ENCODE data around the gene WDR64.

Gene WDR64

DNA sequence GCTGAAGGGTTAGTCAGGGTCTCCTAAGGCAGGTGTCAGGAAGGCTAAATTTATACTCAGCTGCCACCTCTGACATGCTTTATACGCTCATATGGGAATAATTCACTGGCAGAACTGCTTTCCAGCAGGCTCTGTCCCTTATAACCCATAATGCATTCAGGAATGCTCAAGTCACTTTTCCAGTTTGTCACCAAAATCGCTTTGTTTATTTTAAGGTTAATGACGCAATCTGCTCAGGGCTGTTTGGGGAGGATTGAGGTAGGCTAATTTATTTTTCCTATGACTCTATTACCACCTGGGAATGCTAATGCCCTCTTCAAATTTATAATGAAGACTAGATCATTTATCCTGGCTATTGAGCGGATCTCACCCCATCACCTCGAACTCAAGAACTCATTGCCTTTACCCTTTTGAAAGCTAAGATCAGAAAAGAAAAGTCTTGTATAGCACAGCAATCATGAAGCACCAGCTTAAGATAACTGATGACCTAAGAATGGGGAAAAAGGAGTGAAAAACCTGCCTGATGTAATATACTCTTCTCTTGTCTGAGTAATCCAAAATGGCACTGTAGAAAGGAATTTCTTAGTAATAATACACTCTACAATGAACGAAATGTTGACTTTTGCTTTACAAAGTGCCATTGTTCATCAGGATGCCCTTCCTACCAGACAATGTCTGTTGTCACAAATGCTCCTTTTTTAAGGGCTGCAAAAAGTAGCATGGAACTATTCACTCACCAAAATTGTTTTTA, 98.0 kb downstream of the WDR64 start:
- in situ Hi-C loops (cut with MboI; ENCODE audit: low sequenced_read_pairs, unreplicated experiment) = no loop called here
- DNase-seq (ENCODE audit: low spot score) = no peak
- TF ChIP-seq CTCF (IDR thresholded peaks at IDR 0.05; ENCODE audit: borderline replicate concordance, control extremely low read depth, extremely low read depth, insufficient read depth, missing control alignments) = no peak

DNA sequence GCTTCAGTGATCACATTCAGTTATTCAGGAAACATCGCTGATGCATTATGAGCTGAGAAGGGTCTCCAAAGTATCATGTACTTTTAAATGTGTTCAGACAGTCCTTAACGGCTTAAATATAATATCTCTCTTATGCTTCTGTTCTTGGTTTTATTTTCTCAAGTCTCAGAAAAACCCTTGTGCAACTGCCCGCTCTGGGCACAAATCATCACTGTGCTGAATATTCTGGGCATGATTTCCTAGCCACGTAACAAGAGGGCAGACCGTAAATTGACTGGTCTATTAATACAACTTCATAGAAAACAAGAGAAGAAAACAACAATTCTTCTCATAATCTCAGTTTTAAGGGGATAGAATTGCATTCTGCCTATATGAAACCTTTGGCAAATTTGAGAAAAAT, 99.4 kb downstream of the WDR64 start:
- no peak for DNase-seq (ENCODE audit: low spot score)
- in situ Hi-C loops (cut with MboI; ENCODE audit: low sequenced_read_pairs, unreplicated experiment) = no loop called here
- no peak for TF ChIP-seq CTCF (IDR thresholded peaks at IDR 0.05; ENCODE audit: borderline replicate concordance, control extremely low read depth, extremely low read depth, insufficient read depth, missing control alignments)

DNA sequence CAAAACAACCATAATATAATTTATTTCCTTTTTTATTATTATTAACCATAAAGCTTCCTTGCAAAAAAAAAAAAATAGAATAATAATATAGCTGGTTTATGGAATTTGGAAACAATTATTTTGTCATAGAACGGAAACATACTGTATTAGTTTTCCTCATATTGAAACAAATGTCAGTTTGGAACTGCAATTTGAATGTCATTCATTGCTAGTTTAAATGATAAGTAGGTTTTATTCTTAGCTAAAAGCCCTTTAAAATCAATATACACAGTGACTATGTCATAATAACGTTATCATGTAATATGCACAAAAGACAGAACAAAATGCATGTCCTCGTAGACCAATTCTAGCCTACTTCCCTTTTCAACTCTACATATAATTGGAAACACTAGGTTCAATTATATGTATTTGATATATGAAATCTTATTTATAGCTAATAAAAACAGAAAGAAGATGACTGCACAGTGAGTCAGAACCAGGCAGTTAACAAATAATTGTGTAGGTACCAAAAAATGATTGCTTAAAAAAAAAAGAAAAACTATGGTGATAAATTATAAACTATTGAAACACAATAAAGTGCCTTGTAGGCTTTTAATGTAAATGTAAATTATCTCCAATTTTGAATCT, 110.7 kb downstream of the WDR64 start:
- no peak for TF ChIP-seq CTCF (IDR thresholded peaks at IDR 0.05; ENCODE audit: borderline replicate concordance, control extremely low read depth, extremely low read depth, insufficient read depth, missing control alignments)
- no peak for DNase-seq (ENCODE audit: low spot score)
- in situ Hi-C loops (cut with MboI; ENCODE audit: low sequenced_read_pairs, unreplicated experiment) = no loop called here

DNA sequence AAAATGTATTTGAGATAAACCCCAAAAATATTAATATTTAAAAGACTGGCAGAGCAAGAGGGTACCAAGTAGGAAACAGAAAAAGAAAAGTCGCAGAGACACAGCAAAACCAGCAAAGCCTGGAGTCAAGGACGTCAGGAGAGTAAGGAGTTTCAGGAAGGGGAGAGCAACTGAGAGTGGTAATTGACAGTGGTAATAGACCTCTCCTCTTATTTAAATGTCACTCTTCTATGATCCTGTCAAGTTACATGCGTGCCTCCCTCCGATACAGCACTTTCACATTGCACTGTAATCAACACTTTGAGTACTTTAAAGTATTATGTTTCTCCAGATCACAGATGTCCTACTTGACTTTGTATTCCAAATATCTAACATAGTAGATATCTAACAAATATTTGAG, 113.3 kb downstream of the WDR64 start:
- in situ Hi-C loops (cut with MboI; ENCODE audit: low sequenced_read_pairs, unreplicated experiment) = no loop called here
- DNase-seq (ENCODE audit: low spot score) = no peak
- no peak for TF ChIP-seq CTCF (IDR thresholded peaks at IDR 0.05; ENCODE audit: borderline replicate concordance, control extremely low read depth, extremely low read depth, insufficient read depth, missing control alignments)

- TF ChIP-seq CTCF (IDR thresholded peaks at IDR 0.05; ENCODE audit: borderline replicate concordance, control extremely low read depth, extremely low read depth, insufficient read depth, missing control alignments) = no peak
- no peak for DNase-seq (ENCODE audit: low spot score)
- in situ Hi-C loops (cut with MboI; ENCODE audit: low sequenced_read_pairs, unreplicated experiment) = no loop called here
Observed at GRCh38 chr1:241767737-241768136, 115.7 kb downstream of the WDR64 start.

DNA sequence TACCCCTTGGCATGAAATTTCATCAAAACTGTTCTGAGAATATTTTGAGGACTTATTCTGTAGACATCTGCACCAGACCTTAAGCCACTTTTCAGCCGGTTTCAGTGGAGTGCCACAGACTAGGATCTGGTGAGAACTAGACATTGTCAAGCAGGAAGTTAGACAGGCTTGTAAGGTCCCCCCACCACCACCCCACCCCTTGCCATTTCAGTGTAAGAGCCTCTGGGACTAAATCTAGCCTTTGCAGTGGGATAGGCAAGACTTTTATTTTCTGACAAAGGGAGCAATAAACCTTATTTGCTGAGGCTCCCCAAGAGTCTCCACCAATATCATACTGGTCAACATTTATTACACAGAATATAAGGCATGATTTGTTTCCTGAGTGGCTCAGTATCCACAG, 118.0 kb downstream of the WDR64 start:
- in situ Hi-C loops (cut with MboI; ENCODE audit: low sequenced_read_pairs, unreplicated experiment) = no loop called here
- DNase-seq (ENCODE audit: low spot score) = no peak
- TF ChIP-seq CTCF (IDR thresholded peaks at IDR 0.05; ENCODE audit: borderline replicate concordance, control extremely low read depth, extremely low read depth, insufficient read depth, missing control alignments) = no peak

All from GM13976 (cell line).